ENCODE measurements around the gene ABCA4. TPM values are rescaled to one million over a fixed set of nuclear protein-coding genes. Genes with fewer than 3 reads are reported as not detected.

ABCA4 gene
- total RNA-seq, 1 experiment from 2014 or later: 0.12 TPM

DNA sequence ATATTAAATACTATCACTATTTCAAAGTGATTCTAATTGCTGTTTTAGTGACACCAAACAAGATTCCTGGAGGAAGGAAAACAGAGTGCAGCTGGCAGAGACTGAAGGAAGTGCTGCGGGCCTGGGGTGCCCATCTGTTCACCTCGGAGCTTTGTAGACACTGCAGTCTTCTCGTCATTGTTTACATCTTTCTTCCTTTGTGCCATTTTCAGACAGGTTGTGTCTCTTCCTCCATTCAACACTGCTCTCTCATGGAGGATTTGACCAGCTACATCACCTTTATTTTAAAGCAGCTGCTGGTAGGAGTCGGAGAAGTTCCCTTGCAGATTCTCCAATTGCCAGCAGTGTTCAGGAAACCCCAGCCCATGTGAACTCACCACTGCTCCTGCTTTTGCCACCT, 37.3 kb downstream of the ABCA4 start:
- DNase-seq (ENCODE audit: low read depth): no peak

DNA sequence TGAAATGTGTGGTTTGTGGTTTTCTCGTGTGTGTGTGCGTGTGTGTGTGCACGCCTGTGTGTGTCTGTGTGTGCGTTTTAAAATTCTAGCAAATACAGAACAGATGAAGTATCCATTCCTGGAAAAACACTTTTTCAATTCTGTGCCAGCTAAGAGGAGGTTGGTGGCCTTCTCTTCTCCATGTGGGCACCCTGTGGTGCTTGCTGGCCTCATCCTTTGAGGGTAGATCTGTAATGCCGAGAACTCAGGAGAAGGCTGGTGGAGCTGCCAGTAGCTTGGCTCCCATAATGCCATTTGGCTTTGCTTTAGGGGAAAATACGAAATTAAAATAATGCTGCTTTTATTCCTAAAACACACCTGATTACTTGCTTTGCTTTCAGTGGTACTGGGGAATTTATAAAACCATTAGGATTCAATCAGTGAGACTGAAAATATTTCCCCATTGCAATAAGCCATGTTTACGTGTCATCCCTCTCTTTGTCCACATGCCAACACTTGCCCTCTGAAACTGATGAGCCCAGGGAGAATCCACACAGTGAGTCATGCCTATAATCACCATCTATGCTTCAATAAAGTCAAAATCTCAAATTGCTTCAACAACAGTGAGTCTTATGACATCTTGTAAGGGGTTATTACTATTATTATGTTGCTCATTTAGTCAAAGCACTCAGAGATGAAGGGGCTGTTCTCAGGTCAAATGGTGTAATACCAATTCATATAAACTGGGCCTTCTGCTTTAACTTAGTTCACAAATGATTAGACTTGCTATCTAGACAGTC, 39.2 kb downstream of the ABCA4 start:
- peak; percentile 77 for DNase-seq (ENCODE audit: low read depth)

DNA sequence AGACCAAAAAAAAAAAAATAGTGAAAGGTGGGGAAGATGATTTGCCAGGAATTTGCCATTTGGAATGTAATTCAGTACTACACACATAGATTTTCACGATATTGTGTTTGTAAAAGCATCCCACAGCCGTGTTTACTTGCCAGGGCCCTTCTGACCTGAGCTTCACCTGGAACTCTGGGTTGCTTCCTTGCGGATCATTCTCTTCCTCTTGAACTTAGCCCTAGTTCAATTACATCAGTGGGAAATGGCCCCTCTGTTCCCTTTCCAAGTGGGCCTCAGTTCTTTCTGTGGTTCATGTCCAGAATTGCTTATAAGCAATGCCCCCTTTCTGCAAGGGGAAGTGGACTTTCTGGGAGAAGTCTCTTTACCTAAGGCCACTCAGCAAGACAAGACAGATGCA, 41.0 kb downstream of the ABCA4 start:
- DNase-seq (ENCODE audit: low read depth): no peak

DNA sequence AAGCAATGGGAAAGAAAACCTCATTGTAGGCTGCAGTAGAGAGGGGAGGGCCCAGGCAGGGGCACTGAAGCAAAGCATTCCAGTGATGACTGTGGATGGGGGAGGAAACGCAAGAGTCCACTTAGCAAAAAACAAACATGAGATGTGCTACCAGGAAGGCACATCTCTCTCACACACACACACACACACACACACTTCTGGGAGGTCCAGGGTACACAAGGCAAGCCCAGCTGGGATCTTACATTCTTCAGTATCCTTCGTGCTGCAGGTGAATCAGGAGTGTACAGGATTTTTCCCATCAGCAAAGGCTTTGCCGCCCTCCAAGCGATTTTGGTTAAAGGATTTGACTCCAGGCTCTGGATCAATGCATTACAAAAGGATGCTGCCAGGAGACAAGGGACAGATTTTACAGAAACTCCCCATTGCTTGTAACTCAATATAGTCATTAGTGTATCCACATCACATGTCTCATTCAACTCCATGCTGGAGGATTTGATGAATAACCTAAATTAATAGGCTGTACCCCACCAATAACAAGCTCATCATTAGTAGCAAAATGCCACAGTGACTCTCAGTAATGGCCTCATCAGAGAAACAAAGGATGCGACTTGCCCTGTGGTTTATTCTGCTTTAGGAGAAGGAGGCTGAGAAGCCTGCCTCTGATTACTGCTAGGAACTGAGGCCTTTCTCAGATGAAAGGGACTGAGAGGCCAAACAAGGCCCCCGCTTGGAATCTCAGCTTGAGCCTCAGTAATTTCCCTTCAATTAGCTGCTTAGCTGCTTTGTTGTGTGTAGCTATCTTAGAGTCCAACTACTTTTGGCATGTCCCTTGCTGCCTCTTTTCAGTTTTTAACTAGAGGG, 41.6 kb downstream of the ABCA4 start:
- DNase-seq (ENCODE audit: low read depth): no peak

DNA sequence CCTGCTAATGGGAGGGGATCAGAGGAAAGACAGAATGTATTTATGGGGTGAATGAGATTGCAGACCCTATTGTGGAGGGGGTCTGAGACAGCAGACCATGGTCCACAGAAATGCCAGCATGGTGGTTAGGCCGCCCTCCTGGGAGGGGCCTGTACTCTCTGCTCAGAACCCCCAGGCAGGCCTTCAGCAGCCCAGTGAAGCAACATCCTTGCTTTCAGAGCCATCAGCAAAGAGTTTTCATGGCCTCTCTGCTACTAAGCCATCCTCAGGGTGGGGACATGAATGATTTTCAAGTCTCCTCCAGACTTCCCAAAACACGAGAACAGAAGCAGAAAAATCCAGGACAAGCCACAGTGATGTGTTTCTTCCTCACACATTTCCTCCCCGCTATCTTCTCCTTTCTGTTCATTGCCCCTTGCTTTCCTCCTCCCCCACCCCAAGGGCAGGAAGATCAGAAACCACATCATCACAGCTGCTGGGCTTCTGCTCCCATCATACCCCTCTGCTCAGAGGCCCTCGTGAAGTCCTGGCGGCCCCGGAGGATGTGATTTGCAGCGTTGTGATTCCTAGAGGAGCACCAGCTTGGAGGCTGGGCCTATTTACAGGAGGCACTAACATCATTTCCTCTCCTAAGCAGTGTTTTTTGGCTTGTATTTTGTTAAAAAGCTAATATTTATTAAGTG, 48.0 kb downstream of the ABCA4 start:
- no peak for DNase-seq (ENCODE audit: low read depth)

DNA sequence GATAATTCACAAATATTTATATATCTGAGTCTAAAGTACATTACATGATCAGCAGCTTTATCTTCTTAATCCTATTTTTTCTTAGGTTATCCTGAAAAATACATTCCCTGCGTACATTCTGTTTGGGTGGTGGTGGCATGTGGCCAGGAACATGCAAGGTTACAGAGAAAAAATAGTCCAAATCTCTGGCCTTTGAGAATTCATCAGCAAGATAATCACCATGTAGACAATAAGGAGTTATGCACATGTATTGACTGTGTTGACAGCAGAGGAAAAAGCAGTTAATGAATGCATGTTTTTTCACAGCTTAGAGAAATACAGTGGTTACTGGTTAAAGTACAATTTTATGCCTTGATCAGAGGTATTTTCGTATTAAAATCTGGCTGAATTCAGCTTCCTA, 49.0 kb downstream of the ABCA4 start:
- no peak for DNase-seq (ENCODE audit: low read depth)

DNA sequence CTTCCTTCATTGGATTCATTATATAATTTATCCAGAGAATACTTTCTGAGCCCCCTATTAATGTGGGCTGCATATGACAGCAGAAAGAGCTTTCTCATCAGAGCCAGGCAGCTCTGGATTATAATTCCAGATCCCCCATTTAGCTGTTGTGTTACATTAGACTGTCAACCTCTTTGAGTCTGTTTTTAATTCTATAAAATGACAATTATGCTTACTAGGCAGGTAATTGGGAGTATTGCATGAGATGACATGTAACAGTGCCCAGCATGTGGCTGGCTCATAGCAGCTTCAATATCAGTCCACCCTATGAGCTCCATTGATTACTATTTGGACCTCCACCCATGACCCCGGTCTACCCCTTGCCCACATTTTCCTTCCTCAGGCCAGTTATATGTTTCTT, 49.6 kb downstream of the ABCA4 start:
- DNase-seq (ENCODE audit: low read depth): no peak

DNA sequence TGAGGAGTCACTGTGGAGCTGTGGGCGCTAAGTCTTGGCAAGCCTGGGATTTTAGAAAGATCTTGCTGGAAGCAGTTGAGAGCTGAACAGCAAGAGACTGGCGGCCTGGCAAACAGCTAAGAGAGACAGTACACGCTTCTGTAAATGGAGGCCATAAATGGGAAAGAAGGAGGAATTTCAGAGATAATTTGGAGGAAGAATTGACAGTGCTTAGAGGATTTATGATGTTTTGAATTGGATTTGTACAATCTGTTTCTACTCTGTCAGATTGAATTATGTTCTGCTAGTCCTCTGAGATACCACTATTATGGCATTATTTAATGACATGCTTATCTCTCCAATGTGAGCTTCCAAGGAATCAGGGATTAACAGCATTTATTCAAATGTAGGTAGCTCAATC, 50.1 kb downstream of the ABCA4 start:
- DNase-seq (ENCODE audit: low read depth): no peak

DNA sequence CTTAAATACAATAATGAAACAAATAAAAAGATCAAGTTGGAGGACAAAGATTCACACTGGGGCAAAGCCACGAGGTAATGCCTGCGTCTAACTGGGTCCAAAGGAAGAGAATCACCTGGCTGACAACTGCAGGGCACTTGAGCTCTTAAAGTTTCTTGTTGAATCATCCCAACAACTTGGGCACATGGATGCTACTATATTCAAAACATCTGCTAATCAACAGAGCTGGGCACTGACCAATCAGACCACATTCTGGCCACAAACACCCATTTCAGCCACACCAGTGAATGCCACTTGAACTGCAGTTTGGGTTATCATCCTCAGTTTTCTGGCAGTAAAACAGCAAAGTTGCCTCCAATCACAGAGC, 51.0 kb downstream of the ABCA4 start:
- DNase-seq (ENCODE audit: low read depth): peak; percentile 66

DNA sequence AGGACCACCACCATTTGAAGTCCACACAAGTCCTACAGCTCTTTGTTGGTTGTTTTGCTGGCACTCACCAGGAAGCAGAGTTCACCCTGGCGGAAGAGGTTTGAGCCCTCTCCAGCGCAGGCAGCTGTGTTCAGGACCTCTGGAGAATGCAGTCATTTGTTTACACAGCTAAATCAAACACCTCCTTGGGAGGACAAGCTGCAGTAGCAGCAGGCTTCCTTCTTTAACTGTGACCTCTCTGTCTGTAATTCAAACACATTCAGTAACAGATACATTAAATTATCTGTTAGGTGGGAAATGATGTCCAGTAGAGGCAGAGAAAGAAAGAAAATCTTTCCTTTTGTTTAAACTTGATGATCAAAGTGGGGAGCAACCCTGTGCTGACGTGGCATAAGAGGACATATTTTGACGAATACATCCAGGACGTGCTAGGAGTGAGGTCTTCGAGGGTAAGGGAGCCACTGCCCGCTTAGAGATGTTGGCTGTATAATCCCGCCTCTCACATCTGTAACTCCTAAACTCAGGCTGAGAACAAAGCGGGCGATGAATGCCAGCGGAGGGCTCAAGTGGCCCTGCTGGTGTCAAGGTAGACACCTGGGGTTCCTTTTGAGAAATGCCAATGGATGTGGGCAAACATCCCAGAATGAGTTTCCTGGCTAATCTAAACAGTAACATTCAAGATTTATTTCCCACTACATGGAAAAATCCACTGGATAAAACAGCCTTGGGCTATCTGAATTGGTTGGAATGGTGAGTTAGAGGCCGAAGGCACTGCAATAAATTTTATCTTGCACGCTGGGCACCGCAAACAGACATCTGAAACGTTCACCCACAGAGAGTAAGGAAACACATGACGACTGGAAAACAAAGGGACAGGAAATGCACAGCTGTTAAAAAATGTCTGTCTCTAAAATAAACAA, 51.7 kb downstream of the ABCA4 start:
- peak; percentile 78 for DNase-seq (ENCODE audit: low read depth)

DNA sequence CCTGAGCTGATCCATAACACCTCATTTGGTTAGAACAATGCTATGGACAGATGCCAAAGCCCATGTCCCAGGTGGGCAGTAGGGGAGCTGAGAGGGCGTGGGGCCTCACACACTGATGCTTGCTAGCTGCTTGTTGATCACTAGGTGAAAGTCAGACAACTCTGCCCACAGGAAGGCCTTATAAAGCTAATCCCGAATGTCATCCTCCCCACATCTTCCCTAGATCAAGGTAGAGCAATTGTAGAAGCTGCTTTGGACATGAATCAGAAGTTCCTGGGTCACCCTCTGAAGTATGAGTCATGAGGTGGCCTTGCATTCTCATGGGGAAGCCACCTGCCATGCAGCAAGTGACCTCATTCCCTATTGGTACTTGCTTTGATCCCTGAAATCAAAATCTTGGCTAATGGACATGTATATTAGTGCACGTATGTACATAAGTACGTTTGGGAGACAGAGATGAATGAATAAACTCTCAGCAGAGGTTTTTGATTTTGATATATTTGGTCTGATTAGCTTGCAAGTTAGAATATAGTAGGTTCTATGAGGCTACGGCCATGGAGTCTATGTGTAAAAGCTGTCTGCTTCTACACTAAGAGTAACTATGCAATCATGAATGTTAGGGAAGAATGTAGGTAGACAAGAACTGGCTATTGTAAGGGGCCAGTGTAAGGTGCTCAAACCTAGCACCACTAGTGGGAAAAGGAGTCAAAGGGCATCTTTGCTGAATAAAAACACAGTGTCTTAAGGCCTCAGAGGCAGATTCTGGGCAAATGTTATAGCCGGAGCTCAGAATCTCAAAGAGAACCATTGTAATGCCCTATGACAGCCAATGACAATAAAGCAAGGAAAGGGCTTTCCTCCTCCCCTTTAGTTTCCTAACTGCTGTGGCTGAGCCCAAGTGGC, 52.6 kb downstream of the ABCA4 start:
- peak; percentile 72 for DNase-seq (ENCODE audit: low read depth)

DNA sequence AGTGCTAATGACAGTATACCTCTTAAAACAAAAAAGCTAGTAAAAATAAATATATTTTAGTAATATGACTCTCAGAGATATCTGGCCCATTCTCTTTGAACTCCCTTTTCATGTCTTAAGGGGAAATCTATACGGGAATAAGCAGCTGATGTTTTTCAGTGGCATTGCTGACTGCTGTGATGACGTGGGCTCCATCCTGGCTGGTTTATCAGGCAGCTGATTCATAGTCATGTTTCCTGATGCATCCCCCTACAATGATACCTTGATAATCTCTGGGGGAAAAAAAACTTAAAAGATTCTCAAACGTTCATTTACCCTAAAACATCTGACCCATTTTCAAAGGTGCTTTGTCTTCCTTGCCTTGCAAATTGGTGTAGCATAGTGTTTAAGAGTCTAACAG, 53.8 kb downstream of the ABCA4 start:
- peak; percentile 12 for DNase-seq (ENCODE audit: low read depth)

DNA sequence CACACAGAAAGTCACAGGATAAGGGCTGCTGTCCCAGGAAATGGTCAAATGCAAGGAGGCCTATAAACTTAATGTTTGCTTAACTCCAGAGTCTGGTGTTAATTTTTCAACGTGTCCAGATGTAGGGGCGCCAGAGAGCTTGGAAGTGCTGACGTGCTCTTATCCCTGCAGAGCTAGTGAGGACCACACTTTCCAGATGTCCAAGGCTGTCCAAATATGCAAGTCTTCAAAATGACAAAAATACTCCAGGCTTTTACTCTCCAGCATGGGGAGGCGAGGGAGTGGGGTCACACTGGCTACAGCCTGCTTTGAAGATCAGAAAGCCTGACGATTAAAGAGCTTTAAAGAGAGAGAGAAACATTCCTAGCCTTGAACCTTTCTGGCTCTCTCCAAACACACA, 57.6 kb downstream of the ABCA4 start:
- peak; percentile 61 for DNase-seq (ENCODE audit: low read depth)

DNA sequence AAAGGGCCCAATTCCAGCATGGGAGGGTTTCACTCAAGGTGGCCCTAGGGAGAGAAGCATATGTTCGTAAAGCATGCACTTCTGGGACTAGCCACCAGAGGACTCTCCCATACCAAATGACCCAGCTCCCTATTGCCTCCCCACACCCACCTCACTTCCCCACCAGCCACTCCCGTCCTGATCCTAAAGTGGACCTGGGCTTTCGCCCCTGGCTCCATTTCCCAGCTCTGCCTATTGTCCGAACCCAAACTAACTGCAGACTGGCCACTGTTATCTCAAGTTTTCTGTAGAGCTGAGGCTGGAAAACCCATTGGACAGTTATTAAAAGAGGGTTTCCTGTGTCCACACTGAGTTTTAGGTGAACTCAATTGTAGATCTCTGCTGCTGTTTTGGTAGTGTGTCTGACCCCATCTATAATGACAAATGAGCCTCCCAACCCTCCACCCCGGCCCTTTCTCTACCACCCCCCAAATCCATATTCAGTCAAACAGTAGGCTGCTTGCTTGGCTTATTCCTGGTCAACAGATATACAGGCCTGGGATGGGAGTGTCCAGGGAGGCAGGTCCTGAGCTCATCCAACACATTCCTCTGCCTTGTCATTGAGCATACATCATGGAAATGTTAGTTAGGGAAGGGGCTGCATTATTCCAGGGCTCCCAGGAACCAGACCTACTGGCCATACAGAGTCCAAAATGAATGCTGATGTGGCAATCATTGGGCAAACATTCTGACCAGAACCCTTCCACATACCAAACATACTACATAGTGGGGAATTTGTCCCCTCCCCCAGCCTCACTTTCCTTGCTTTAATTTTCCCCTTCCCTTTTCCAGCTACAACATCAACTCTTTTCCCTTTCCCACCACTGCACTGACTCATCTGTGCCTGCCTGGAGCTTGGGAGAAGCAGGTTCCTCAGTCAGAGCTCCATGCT, 59.2 kb downstream of the ABCA4 start:
- peak; percentile 71 for DNase-seq (ENCODE audit: low read depth)

DNA sequence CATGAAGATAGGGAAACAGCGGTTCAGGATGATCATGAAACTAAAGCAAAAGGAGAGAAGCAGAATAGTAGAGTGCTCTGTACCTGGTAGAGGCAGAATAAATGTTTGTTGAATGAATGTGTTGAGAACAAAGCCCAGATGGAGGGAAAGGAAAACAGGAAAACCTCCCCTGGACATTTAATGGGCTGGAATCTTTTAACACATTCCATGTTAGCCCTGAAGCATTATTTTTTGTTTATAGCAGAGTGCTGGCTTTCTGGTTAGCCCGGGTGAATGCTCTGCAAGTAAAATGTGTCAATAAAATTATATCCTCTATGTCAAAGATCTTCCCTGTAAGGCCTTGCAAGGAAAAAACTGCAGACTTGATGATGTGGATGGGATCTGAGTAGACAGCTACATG, 60.2 kb downstream of the ABCA4 start:
- DNase-seq (ENCODE audit: low read depth): no peak

DNA sequence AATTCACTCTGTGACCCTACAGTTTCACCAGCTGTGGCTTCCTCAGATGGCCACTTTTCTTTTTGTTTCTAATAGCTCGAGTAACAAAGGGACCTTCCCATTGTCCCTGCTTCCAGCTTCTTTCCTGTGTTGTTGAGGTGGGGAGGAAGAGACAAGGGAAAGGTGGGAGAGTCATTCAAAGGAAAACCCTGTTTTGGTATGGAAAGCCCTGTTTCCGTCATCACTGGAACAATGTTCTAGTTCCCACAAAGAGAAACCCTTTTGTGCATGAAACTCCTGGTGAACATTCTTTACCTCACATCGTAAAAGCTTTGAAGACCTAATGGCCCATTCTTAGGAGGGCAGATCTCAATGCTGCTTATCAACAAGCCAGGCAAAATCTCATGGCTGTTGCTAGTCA, 62.2 kb downstream of the ABCA4 start:
- no peak for DNase-seq (ENCODE audit: low read depth)

DNA sequence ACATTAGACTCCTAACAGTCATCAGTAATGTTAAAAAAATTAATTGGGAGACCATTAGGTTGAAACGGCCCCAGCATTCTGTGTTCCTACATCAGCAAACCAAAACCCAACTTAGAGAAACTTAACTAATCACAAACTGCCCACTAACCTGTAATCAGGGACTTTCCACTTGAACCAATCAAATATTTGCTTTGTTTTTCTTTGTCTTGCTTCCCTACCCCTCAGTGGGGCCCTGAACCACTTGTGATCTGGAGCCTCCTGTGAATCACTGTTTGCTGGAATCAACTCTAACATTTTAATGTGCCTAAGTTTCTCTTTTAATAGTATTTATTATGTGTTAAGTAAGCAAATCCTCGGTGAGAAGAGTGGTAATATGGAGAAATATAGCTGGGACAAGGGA, 64.0 kb downstream of the ABCA4 start:
- no peak for DNase-seq (ENCODE audit: low read depth)

DNA sequence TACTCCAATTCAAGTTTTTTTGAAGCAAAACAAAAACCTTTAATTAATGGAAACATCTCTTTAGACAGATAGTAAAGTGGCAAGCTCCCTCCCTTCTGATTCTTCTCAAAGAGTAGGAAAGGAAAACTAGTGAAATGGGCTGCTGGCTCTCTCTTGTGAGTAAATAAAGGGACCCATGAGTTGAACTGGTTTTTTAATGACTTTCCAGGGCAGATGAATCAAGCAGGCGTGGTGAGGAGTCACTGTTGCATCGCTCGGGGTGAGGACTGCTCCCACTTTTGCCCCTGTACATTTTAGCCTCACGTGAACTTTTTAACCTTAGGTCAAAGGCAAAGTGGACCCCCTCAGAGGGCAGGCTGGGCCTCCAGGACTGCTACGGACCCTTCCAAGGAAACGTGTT, 64.8 kb downstream of the ABCA4 start:
- DNase-seq (ENCODE audit: low read depth): no peak

DNA sequence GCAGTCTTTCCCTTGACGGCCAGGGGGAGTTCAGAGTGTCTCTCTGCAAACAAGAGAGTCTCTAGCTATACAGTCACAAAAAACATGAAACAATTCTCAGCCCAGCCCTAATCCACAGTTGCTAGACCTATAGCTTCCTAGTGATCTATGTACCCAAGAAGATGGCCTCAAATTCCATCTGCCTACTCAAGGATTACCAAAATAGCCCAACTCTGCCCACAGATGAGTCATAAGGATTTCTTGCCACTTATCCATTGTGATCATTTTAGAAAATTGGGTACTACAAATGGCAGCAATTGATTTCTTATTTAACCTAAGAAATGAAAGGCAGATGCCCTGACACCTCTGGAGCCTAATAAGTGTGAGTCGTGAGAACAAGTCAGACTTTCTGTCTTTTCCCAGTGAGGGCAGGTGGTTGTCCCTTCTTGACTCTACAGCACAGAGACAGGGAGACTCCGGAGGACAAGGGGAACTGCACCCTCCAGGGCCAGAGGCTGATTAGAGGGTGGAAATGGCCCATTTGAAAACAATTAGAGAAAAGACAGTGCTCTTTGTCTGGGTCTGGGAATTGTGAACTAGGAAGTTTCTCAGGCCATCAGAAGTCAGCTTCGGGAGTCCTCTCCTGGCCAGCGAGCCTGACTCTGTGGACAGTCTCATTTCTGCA, 65.4 kb downstream of the ABCA4 start:
- DNase-seq (ENCODE audit: low read depth): peak; percentile 51
